Non-pigmented ciliary epithelial cell (primary cell): ENCODE measurements around the gene CCNC.

Experiments used
- DNase-seq: peaks from one replicate; pipeline ENCODE4 v3.0.0-alpha.2; 2010; ENCODE audit warnings: low read depth

The CCNC gene, protein sequence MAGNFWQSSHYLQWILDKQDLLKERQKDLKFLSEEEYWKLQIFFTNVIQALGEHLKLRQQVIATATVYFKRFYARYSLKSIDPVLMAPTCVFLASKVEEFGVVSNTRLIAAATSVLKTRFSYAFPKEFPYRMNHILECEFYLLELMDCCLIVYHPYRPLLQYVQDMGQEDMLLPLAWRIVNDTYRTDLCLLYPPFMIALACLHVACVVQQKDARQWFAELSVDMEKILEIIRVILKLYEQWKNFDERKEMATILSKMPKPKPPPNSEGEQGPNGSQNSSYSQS

DNA sequence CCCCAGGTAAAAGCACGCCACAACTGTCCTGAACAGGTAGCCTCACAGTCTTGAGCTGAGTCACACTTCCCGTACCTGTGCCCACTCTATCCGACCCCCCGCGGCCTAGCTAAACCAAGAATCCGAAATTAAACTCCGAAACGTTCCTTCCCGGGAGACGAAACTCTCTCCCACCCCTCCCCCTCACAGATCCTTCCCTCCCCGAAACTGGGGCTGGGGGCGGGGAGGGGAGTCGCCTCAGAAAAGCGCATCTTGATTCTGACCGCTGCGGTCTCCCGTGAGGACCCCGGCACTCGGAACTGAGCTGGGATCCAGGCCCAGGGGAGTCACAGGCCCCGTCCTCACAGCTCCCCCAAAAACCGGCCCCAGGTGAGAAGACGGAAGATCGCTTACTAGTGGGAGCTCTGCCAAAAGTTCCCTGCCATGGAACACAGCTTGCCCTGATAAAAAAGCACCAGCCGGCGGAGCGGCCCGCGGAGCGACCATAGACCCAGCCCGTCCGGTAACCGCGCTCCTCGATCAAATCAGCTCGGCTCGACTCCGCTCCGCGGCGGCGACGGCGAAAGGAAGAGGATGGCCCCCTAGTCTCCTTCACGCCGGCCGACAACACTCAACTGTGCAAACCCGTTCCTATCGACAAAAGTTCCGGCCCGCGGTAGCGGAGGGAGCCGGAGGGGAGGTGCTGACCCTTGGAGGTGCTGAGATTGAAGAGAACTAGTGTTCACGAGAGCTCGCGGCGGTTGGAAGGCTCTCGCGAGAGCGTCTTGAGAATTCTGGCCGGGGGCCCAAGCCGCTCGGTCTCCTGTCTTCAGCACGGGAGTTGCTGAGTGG, at the start of gene CCNC:
Gene CCNC (minus strand): TSS at position 558 of the 831 bp plus-strand sequence. CDS start 133 bp downstream, at position 425.
- DNase-seq, result peak; percentile 85

DNA sequence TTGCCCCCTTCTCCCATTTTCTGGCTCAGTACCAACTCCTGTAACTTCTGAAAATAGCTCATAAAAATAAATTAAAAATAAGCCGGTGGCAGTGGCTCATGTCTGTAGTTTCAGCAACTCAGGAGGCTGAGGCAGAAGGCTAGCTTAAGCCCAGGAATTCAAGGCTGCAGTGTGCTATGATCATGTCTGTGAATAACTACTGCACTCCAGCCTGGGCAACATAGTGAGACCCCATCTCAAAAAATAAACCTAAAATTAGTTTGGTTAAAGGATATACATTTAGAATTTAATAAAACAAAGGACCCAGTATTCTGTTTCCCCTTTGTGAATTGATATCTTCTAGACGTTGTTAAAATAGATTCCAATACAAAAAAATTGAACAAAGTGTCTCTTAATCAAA, 48.7 kb upstream of the CCNC start:
- no peak for DNase-seq

DNA sequence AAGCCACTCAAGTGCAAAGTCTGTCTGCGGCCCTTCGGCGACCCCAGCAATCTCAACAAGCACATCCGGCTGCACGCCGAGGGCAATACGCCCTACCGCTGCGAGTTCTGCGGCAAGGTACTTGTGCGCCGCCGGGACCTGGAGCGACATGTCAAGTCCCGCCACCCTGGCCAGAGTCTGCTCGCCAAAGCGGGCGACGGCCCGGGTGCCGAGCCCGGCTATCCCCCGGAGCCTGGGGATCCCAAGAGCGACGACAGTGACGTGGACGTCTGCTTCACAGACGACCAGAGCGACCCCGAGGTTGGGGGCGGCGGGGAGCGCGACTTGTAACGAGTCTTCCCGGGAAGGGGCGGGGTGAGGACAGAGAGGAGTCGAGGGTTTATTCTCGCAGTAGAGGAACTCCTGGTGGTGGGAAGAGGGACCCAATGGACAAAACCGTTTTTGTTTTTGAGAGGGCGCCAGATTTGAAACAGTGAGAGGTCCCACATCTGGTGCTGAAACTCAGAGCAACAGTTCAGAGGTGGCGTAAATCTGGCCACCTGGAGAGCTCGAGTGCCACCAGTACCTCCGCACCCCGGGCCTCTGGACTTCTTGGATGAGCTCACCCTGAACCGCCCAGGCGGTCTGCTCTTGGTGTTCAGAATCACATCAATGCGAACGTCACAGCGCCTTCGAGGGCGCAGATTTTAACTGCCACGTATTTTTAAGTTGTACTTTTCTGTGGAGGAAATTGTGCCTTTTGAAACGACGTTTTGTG, 46.1 kb upstream of the CCNC start:
- DNase-seq, result no peak

DNA sequence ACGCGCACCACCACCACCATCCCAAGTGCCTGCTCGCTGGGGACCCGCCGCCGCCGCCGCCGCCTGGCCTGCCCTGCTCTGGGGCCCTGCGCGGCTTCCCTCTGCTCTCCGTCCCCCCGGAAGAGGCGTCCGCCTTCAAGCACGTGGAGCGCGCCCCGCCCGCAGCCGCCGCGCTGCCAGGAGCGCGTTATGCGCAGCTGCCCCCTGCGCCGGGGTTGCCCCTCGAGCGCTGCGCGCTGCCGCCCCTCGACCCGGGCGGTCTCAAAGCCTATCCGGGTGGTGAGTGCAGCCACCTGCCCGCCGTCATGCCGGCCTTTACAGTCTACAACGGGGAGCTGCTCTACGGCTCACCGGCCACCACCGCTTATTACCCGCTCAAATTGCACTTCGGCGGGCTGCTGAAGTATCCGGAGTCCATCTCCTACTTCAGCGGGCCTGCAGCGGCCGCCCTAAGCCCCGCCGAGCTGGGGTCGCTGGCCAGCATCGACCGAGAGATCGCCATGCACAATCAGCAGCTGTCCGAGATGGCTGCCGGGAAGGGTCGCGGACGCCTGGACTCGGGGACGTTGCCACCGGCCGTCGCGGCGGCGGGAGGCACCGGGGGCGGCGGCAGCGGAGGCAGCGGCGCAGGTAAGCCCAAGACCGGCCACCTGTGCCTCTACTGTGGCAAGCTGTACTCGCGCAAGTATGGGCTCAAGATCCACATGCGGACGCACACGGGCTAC, 45.4 kb upstream of the CCNC start:
- DNase-seq, result no peak

DNA sequence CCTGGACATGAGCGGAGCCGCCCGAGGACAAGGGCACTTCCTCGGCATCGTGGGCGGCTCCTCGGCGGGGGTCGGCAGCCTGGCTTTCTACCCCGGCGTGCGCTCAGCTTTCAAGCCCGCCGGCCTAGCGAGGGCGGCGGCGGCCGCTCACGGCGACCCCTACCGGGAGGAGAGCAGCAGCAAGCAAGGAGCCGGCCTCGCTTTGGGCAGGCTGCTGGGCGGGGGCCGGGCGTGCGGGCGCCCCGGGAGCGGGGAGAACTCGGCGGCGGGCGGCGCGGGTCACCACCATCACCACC, 44.9 kb upstream of the CCNC start:
- DNase-seq, result no peak

DNA sequence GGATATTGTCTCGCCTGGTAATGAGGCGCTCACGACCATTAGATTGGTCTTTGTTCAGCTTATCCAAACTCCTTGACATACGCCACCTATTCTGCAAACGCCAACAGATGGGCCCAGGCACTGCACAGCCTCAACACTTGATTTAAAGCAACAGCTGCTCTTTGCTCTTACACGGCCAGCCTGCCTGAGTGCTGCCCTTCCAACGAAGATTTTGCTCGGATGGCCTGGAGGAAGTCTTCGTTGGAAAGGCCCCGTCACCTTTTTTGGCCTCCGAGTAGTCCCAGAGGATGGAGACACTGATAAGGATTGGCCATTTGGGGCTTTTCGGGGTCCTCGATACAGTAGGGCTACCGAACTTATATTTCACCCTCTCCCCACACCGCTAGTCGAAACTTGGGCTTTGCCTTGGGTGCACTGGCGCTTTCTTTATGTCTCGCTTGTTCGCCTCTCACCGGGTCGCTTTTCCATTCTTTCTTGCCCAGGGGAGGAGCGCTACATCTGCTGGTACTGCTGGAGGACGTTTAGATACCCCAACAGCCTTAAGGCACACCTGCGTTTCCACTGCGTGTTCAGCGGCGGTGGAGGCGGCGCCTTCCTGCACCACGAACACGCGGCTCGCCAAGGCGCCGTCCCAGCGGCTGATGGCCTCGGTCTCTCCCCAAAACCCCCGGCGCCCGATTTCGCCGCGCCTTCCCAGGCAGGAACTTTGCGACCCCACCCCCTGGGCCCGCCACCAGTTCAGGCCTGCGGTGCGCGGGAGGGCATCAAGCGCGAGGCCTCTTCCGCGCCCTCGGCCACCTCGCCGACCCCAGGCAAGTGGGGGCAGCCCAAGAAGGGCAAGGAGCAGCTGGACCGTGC, 44.3 kb upstream of the CCNC start:
- DNase-seq, result no peak

DNA sequence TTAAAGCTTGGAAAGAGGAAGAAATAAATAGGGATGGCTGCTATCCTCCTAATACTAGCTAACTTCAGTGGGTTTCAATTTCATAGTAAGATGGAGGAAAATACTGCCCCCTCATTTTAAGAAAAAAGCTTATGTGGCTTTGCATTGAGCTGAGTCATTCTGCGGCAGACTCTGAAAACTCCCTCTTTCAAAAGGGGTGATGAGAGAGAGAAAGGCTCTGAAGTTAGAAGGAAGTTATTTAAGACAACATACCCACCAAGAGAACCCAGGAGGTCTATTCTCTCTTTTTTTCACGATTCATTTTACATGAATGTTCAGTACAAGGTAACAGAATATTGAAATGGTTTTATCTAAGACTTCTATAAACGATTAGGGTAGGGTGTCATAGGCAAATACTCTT, 42.7 kb upstream of the CCNC start:
- no peak for DNase-seq

DNA sequence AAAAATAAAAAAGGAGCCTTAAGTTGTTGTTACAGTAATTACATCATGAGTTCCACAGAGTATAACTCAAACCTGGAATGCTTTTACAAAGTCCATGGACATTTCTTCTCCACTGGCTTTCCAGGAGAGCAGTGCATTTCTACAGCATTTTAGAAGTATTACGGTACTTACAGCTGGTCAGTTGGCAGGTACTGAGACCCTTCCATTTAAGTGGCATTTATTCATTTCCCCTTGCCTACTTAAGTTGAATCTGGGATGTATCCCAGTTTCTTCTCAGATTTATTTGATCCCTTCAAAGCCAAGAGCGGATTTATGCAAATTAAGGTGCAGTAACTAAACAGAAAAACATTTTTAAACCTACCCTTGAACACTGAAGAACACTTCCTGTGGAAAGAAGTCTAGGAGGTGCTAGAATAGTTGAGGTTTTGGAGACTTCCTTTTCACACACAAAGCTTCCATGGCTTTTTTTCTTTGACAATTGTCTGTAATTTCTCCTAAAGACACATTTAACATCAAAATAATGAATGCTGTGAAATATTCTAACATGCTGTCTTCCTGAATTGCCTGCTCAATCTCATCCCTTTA, 41.5 kb upstream of the CCNC start:
- DNase-seq, result no peak

DNA sequence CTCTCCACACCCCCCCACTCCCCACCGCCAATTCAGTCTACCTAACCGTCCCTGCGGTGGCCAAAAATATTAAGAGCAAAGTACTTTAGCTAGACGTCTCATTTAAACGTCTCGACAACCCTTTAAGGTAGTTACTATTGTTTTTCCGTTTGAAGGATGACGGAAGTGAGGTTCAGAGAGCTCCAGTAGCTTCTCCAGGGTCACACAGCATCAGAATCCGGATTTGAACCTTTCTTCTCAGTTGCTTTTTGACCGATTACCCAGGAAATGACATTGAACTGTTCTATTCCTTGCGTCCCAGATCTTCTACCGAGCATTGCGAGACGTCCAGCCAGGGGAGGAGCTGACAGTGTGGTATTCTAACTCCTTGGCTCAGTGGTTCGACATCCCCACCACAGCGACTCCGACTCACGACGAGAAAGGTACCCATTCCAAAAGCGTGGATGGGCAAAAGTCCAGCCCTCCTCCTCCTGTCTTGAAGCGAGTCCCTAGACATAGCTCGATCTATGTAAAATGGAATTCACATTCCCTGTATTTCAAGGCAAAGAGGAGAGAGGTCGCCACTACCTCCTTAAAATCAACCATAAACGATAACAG, 40.5 kb upstream of the CCNC start:
- DNase-seq, result no peak

DNA sequence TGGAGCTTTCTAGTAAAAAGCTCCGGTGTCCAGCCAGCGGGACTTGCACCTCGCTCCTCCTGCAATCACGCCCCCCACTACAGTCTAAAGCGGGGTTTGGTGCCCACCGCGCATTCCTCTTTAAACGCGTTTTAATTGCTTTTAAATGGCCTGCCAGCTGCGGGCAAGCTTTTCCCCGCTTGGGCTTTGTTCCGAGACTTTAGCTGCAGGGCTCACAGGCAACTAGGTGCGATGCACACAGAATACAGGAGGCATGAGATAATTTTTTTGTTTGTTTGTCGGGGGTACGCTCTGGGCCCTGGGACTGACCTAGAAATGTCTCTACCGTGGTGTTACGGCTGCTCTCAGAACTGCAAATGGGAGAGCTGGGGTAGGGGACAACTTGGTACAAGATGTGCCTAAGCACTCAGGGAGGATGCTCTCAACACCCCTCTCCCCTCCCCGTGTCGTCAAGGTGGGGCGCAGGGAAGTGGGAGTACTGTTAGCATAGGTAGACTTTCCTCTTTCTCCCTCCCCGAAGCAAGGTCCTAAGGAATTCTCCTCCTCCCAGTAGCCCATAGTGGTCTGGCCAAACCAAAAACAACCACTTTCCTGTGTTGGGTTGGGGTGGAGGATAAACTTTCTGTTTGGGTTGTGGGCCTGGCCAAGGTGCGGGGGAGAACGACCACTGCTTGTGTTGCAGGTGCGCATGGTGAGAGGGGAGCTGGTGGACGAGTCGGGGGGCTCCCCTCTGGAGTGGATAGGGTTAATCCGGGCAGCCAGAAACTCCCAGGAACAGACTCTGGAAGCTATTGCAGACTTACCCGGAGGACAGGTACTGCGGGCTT, 39.8 kb upstream of the CCNC start:
- no peak for DNase-seq

DNA sequence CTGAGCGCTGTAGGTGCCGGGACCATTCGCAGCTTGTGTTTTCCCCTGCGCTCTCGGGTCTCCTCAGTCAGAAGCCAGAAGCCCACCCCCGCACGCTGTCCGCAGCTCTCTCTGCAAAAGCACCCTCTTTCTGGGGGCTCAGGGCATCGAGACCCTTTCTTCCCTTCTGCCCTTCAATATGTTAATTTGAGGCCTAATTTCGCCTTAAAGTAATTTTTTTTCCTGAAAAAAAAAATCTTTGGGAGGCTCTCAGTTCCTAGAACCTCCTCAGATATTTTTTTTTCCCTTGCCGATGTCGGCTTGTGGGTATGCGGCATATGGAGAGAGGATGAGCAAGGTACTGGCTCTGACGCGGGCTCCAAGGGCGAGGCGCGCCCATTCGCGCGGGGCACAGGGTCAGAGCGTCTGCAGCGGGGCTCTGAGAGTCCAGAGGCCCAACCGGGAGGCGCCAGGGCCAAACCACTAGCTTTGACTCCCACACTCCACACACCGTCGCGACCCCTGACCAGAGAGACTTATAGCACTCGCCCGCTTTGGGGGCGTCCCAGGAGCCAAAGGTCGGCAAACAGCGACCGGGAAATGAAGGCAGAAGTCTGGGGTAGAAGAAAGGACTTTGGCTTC, 39.1 kb upstream of the CCNC start:
- DNase-seq, result no peak

DNA sequence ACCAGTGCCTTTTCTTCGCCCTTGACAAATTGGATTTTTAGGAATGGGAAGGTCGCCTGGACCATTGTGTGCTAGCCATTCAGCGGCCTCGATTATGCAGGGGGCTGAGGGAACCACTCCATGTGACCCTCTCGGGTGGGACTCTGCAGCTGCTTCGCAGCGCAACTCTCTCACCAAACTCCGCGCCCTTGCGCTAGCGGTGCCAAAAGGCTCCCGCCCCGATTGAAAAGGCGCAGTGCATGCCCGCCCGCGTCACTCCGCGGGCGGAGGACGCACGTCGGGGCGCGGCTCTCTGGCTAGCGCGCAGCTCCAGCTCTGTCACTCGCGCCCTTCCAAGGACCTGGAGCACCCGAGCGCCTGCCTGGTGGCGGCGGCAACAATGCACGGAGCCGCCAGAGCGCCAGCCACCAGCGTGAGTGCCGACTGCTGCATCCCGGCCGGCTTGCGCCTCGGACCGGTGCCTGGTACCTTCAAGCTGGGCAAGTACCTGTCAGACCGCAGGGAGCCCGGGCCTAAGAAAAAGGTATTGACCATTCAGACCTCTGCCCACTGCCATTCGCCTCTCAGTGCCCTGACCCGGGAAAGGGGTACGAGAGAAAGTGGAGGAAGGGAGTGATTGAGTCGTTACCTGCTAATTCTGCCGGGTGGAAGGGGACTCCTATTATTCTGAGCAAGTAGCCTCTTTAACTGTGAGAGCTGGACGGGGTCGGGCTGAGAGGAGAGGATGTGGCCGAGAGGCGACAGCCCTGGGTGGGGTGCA, 38.4 kb upstream of the CCNC start, which contains the start of gene PRDM13:
Gene PRDM13 (plus strand): TSS at position 178 of the 760 bp plus-strand sequence. CDS start 202 bp downstream, at position 380.
- DNase-seq, result no peak

DNA sequence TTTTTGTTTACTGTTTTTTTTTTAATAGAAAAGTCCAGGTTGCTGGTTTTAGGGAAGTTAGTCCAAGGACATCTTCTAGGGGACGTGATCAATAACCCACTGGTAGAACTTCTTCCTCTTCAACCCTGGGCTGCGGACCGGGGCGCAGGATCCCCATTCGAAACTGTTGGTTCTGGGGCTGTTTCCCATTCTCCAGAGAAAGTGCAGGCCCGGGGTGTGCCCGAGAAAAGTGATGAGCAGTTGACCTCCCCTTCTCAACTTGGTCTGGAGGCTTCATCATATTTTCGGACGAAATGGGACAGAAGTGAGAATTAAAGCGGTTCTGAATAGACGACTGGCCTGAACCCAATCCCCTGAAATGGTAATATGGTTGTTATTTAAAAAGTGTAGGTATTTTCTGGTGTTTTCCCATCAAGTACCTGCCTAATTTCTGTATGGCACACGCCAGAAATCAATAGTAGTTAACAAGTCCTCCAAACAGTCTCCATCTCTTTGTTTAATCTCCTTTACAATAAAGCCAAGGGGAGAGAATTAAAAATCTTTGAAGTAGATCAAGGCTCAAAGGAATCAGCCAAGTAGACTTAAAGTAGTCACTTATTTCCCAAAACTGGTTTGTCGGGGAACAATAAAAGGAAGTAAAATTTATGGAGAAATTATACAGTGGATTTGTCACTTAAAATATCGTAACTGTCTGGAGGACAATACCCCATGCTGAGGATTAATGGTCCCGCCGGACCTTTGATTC, 37.6 kb upstream of the CCNC start:
- DNase-seq, result no peak

DNA sequence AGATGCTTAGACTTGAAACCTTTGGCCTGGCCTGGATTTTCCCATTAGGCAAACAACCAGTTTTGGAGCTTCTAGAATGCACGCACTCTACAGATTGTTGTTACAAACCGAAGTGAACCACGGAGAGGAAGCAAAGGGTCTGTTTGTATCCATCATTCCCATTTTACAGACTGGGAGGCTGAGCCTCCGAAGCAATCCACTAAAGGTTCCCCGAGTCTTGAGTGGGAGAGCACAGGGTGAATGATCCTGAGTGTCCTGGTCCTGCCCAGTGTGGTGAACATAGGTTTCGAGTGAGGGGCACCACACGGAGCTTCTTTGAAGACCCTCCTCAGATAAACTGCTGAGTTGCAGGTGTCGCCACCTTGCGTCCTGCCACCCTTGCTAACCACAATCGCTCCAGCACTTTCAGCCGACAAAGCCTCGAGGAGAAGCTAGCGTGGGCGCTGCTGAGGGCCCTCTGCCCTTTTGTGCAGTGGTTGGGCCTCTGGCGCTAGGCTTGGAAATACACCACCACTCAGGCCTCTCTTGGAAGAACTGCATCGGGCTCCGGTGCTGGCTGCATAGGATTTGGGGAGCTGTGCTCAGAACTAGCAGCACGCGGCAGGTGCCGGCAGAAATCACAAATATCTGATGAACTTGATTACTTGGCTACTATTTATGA, 36.7 kb upstream of the CCNC start:
- no peak for DNase-seq

DNA sequence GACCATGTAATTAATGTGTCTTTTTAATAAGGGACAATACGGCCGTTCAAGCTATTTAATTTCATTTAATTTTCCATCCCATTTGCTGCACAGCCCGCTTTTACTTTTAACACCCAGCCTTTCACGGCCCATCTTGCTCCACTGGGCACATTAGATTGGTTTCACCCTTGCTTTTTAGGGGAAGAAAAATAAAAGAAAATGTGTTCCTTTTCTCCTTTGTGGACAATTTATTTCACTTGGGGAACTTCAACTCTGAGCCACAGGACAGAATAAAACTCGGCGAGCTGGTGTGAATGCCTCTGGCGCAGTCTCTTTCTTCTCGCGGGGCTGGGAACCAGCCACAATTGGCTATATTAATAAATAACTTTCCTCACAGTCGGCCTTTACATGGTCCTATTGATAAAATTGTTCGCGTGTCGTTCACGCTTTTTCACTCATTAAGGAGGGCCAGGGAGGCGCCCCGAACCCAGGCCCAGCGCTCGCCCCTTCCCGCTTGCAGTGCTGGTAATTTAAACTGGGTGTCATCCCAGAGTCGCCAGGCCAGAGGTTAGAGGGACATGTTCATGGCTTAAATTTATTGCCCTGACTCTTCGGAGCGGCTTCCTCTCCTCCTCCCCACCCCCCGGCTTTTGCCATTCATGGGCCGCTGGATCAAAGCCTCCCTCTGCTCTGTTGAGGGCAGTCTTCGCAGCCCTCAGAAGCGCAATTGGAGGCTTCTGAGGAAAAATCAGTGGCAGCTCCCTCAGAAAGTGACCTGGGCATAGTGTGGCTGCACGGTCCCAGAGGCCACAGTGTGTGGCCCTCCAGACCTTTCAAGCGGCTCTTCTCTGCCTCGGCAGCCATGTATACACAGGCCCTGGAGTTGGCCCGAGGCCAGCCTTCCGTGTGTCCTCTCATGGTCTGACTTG, 36.0 kb upstream of the CCNC start:
- no peak for DNase-seq
